ENCODE results near the gene PKDREJ. TPM values are rescaled to one million over a fixed set of nuclear protein-coding genes. Genes with fewer than 3 reads are reported as not detected.

PKDREJ gene
- total and polyA plus RNA-seq, 2 donors (not counting 1 experiment from before 2014, with no cell fraction given), result under 0.01 TPM; not detected in 1

- DNase-seq (ENCODE audit: low read depth in 2 of 2), result no peak
Observed at GRCh38 chr22:46246178-46246577, 17.0 kb downstream of the PKDREJ start.

GRCh38 chr22:46245511-46245910 lies 17.6 kb downstream of the PKDREJ start:
- no peak for DNase-seq (ENCODE audit: low read depth in 2 of 2)
- Histone ChIP-seq H3K27ac (ENCODE audit: insufficient read depth, low read length) (no peak overlapping the region), H3K4me3 (replicated peaks in 1 of 4; ENCODE audit: control extremely low read depth in 1 of 4, insufficient read depth in 1 of 4, low read depth in 3 of 4, low read length in 4 of 4) (no peak overlapping the region), H3K4me1 (ENCODE audit: control insufficient read depth, extremely low read depth, insufficient read depth, low read length) (no peaks in the 10 kb centered on the region), H3K79me2 (ENCODE audit: control insufficient read depth, insufficient read depth, low read length) (no peaks in the 10 kb centered on the region), H3K9me3 (ENCODE audit: control insufficient read depth, insufficient read depth, low read depth, low read length) (no peaks in the 10 kb centered on the region), H4K20me1 (ENCODE audit: control insufficient read depth, extremely low read depth, insufficient read depth, low read length) (no peaks in the 10 kb centered on the region), H3K27me3 (ENCODE audit: control insufficient read depth, insufficient read depth, low read length) (no peaks in the 10 kb centered on the region), H3K4me2 (ENCODE audit: extremely low read depth, insufficient read depth, low read length) (no peak overlapping the region), H3K36me3 (ENCODE audit: control insufficient read depth, insufficient read depth, low read length) (peaks cover 2% of the 10 kb centered on the region), H2AFZ (ENCODE audit: low read length) (peak overlapping the region; percentile 44), H3K9ac (ENCODE audit: insufficient read depth, low read length) (no peak overlapping the region)
- TF ChIP-seq EZH2 (IDR thresholded peaks at IDR 0.05; ENCODE audit: low read length, missing control alignments) (no peak), CTCF (conservative IDR thresholded peaks at IDR 0.05 in 1 of 2, IDR thresholded peaks at IDR 0.05 in 1 of 2; ENCODE audit: low read depth in 1 of 2, low read length in 2 of 2) (no peak)

More at GRCh38 chr22:46246178-46246577, 17.0 kb downstream of the PKDREJ start:
- Histone ChIP-seq H3K4me3 (replicated peaks in 1 of 4; ENCODE audit: control extremely low read depth in 1 of 4, insufficient read depth in 1 of 4, low read depth in 3 of 4, low read length in 4 of 4) (no peak overlapping the region), H2AFZ (ENCODE audit: low read length) (no peak overlapping the region), H4K20me1 (ENCODE audit: control insufficient read depth, extremely low read depth, insufficient read depth, low read length) (no peaks in the 10 kb centered on the region), H3K27me3 (ENCODE audit: control insufficient read depth, insufficient read depth, low read length) (no peaks in the 10 kb centered on the region), H3K27ac (ENCODE audit: insufficient read depth, low read length) (no peak overlapping the region), H3K4me2 (ENCODE audit: extremely low read depth, insufficient read depth, low read length) (no peak overlapping the region), H3K79me2 (ENCODE audit: control insufficient read depth, insufficient read depth, low read length) (no peaks in the 10 kb centered on the region), H3K4me1 (ENCODE audit: control insufficient read depth, extremely low read depth, insufficient read depth, low read length) (no peaks in the 10 kb centered on the region), H3K9ac (ENCODE audit: insufficient read depth, low read length) (no peak overlapping the region), H3K9me3 (ENCODE audit: control insufficient read depth, insufficient read depth, low read depth, low read length) (no peaks in the 10 kb centered on the region), H3K36me3 (ENCODE audit: control insufficient read depth, insufficient read depth, low read length) (peaks cover 2% of the 10 kb centered on the region)
- TF ChIP-seq CTCF (conservative IDR thresholded peaks at IDR 0.05 in 1 of 2, IDR thresholded peaks at IDR 0.05 in 1 of 2; ENCODE audit: low read depth in 1 of 2, low read length in 2 of 2), result no peak
- TF ChIP-seq EZH2 (IDR thresholded peaks at IDR 0.05; ENCODE audit: low read length, missing control alignments), result no peak

GRCh38 chr22:46244771-46245170 lies 18.4 kb downstream of the PKDREJ start:
- Histone ChIP-seq H2AFZ (ENCODE audit: low read length) (no peak overlapping the region), H3K79me2 (ENCODE audit: control insufficient read depth, insufficient read depth, low read length) (no peaks in the 10 kb centered on the region), H4K20me1 (ENCODE audit: control insufficient read depth, extremely low read depth, insufficient read depth, low read length) (no peaks in the 10 kb centered on the region), H3K9ac (ENCODE audit: insufficient read depth, low read length) (no peak overlapping the region), H3K4me2 (ENCODE audit: extremely low read depth, insufficient read depth, low read length) (no peak overlapping the region), H3K27ac (ENCODE audit: insufficient read depth, low read length) (no peak overlapping the region), H3K4me3 (replicated peaks in 1 of 4; ENCODE audit: control extremely low read depth in 1 of 4, insufficient read depth in 1 of 4, low read depth in 3 of 4, low read length in 4 of 4) (no peak overlapping the region), H3K27me3 (ENCODE audit: control insufficient read depth, insufficient read depth, low read length) (no peaks in the 10 kb centered on the region), H3K4me1 (ENCODE audit: control insufficient read depth, extremely low read depth, insufficient read depth, low read length) (no peaks in the 10 kb centered on the region), H3K9me3 (ENCODE audit: control insufficient read depth, insufficient read depth, low read depth, low read length) (no peaks in the 10 kb centered on the region), H3K36me3 (ENCODE audit: control insufficient read depth, insufficient read depth, low read length) (peaks cover 2% of the 10 kb centered on the region)
- TF ChIP-seq CTCF (conservative IDR thresholded peaks at IDR 0.05 in 1 of 2, IDR thresholded peaks at IDR 0.05 in 1 of 2; ENCODE audit: low read depth in 1 of 2, low read length in 2 of 2) (no peak), EZH2 (IDR thresholded peaks at IDR 0.05; ENCODE audit: low read length, missing control alignments) (no peak)
- no peak for DNase-seq (ENCODE audit: low read depth in 2 of 2)

Measured in fibroblast of lung (primary cell).